Glutamatergic neuron (in vitro differentiated cells): ENCODE measurements around the gene LAMTOR2. TPM values are rescaled to one million over a fixed set of nuclear protein-coding genes. Genes with fewer than 3 reads are reported as not detected.

Experiments
- DNase-seq: peaks from one replicate; pipeline ENCODE4 v3.0.0; 2022
- H3K27ac Mint-ChIP-seq: one replicate; pipeline ENCODE4 v1.8.0; 2020; ENCODE audit warnings: mild to moderate bottlenecking, mixed read lengths, inconsistent platforms; ENCODE audit not compliant: unreplicated experiment
- H3K27me3 Mint-ChIP-seq: one replicate; pipeline ENCODE4 v1.8.0; 2020; ENCODE audit warnings: mild to moderate bottlenecking, moderate library complexity, mixed read lengths, inconsistent platforms; ENCODE audit not compliant: unreplicated experiment
- H3K36me3 Mint-ChIP-seq: one replicate; pipeline ENCODE4 v1.8.0; 2020; ENCODE audit warnings: mild to moderate bottlenecking, mixed read lengths, inconsistent platforms; ENCODE audit not compliant: unreplicated experiment
- H3K4me1 Mint-ChIP-seq: one replicate; pipeline ENCODE4 v1.8.0; 2020; ENCODE audit warnings: mild to moderate bottlenecking, low read depth, mixed read lengths, inconsistent platforms; ENCODE audit not compliant: unreplicated experiment
- H3K4me3 Mint-ChIP-seq: one replicate; pipeline ENCODE4 v1.8.0; 2020; ENCODE audit warnings: mild to moderate bottlenecking, mixed read lengths, inconsistent platforms; ENCODE audit not compliant: unreplicated experiment
- H3K9me3 Mint-ChIP-seq: one replicate; pipeline ENCODE4 v1.8.0; 2020; ENCODE audit warnings: mild to moderate bottlenecking, moderate library complexity, mixed read lengths, inconsistent platforms; ENCODE audit not compliant: unreplicated experiment
- CTCF ChIP-seq: fragments of 200-600 bp; sonication (generic); IDR thresholded peaks from one replicate; pipeline ENCODE4 v1.5.0; 2021; ENCODE audit not compliant: partially characterized antibody, unreplicated experiment
- total RNA-seq: library from RNA; stranded (reverse); fragmentation: NEBNext Ultra II Directional; extraction: Animal tissue kit (Norgen Biotek cat#: 25700); gene quantifications from one replicate; pipeline ENCODE4 v1.2.1, GENCODE V29; 2021; ENCODE audit not compliant: unreplicated experiment

The LAMTOR2 gene
- total RNA-seq, 1 donor from 2014 or later = 47.0 TPM

- Mint-ChIP-seq H3K4me3 (peak within 1 kb of the TSS; percentile 99), H3K27ac (peak within 1 kb of the TSS; percentile 98), H3K36me3 (no peaks in the 10 kb centered on the region), H3K27me3 (peaks cover 25% of the 10 kb centered on the region), H3K4me1 (peaks cover 26% of the 10 kb centered on the region), H3K9me3 (peaks cover 41% of the 10 kb centered on the region)
- DNase-seq = peak; percentile 93
- TF ChIP-seq CTCF = no peak
Observed at GRCh38 chr1:156082309-156083091, 27.9 kb downstream of the LAMTOR2 start, which contains the start of gene MEX3A. TSS of gene MEX3A (minus strand) at chr1:156082465. CDS start at chr1:156081998, 467 bp downstream.

GRCh38 chr1:156083800-156084790 is 29.5 kb downstream of the LAMTOR2 start:
- peak overlapping the region; percentile 98 for H3K27ac Mint-ChIP-seq
- no peaks in the 10 kb centered on the region for H3K36me3 Mint-ChIP-seq
- no peak for TF ChIP-seq CTCF
- H3K4me1 Mint-ChIP-seq = peaks cover 12% of the 10 kb centered on the region
- no peak for DNase-seq
- H3K27me3 Mint-ChIP-seq = peaks cover 18% of the 10 kb centered on the region
- H3K4me3 Mint-ChIP-seq = peak overlapping the region; percentile 99
- peaks cover 33% of the 10 kb centered on the region for H3K9me3 Mint-ChIP-seq

GRCh38 chr1:156086256-156086662 is 31.7 kb downstream of the LAMTOR2 start:
- H3K4me3 Mint-ChIP-seq = peak overlapping the region; percentile 81
- no peaks in the 10 kb centered on the region for H3K36me3 Mint-ChIP-seq
- H3K27ac Mint-ChIP-seq = no peak overlapping the region
- H3K4me1 Mint-ChIP-seq = peaks cover 15% of the 10 kb centered on the region
- H3K9me3 Mint-ChIP-seq = peaks cover 18% of the 10 kb centered on the region
- no peak for TF ChIP-seq CTCF
- peaks cover 7% of the 10 kb centered on the region for H3K27me3 Mint-ChIP-seq
- DNase-seq = no peak

- peaks cover 16% of the 10 kb centered on the region for H3K4me1 Mint-ChIP-seq
- H3K36me3 Mint-ChIP-seq = no peaks in the 10 kb centered on the region
- H3K27ac Mint-ChIP-seq = no peak overlapping the region
- H3K4me3 Mint-ChIP-seq = no peak overlapping the region
- H3K27me3 Mint-ChIP-seq = no peaks in the 10 kb centered on the region
- peaks cover 7% of the 10 kb centered on the region for H3K9me3 Mint-ChIP-seq
- no peak for TF ChIP-seq CTCF
- no peak for DNase-seq
Observed at GRCh38 chr1:156089704-156090103, 35.1 kb downstream of the LAMTOR2 start.
